ENCODE measurements around the gene SLC8A2.

GRCh38 chr19:47509170-47509847, 37.6 kb upstream of the SLC8A2 start:
- no peak for TF ChIP-seq CTCF (IDR thresholded peaks at IDR 0.05; ENCODE audit: poor library complexity, severe bottlenecking)
- no peak for TF ChIP-seq RAD21 (conservative IDR thresholded peaks at IDR 0.05)
- no peak for TF ChIP-seq REST (IDR thresholded peaks at IDR 0.05; ENCODE audit: borderline replicate concordance)
